ENCODE measurements around the gene BTBD9.

DNA sequence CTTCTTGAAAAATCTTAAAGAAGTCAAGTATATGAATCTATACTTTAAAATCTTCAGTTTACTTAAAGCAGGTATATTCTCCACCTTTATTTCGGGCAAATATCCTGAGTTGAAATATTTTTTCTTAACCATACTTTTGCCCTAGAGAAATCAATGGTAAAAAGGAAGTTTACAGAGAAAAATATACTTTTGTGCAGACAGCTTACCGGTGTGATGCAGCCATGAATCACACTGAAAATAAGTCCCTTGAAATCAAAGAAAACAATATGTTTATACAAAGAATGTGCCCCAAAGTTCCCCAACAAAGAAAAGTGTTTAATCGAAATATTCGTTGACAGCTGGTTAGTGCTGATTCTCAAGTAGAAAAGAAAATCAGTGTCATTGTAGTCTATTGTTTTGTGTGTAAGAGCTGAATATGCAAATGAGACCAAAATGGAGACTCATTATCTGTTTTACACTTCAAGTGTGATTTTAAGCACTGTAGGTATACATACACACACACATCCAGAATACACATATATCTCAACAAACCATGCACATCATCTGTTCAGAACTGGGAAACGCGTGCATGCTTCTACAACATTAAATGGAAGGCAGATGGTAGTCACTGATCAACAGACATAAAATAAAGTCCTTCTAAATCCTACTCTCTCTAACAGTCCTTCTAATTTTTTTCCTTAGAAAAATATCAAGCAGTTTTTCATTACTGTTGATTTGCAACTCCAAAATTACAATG is 73.3 kb downstream of the BTBD9 start:
- TF ChIP-seq, protein P1, sequence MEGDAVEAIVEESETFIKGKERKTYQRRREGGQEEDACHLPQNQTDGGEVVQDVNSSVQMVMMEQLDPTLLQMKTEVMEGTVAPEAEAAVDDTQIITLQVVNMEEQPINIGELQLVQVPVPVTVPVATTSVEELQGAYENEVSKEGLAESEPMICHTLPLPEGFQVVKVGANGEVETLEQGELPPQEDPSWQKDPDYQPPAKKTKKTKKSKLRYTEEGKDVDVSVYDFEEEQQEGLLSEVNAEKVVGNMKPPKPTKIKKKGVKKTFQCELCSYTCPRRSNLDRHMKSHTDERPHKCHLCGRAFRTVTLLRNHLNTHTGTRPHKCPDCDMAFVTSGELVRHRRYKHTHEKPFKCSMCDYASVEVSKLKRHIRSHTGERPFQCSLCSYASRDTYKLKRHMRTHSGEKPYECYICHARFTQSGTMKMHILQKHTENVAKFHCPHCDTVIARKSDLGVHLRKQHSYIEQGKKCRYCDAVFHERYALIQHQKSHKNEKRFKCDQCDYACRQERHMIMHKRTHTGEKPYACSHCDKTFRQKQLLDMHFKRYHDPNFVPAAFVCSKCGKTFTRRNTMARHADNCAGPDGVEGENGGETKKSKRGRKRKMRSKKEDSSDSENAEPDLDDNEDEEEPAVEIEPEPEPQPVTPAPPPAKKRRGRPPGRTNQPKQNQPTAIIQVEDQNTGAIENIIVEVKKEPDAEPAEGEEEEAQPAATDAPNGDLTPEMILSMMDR (conservative IDR thresholded peaks at IDR 0.05; ENCODE audit: low read depth, low read length): no peak
- no peak for TF ChIP-seq EZH2phosphoT487 (IDR thresholded peaks at IDR 0.05; ENCODE audit: borderline replicate concordance, low read length)

Measured in PC-3 (cell line).